HEK293 (cell line): ENCODE data around the gene HIRA.

Source experiments
- CTCF ChIP-seq: fragments of 450-650 bp; formaldehyde crosslinking; IDR thresholded peaks from 2 replicates; pipeline ENCODE4 v1.5.1; 2016; ENCODE audit warnings: missing biosample characterization, missing genetic modification characterization
- TCF7L2 ChIP-seq: IDR thresholded peaks from 2 replicates; pipeline ENCODE4 v1.6.1; 2011; ENCODE audit warnings: low read depth, mild to moderate bottlenecking, inconsistent platforms, low read length, moderate library complexity, borderline replicate concordance
- YY1 ChIP-seq: fragments of 450-650 bp; formaldehyde crosslinking; IDR thresholded peaks from 2 replicates; pipeline ENCODE4 v1.5.1; 2018; ENCODE audit warnings: missing biosample characterization, missing genetic modification characterization
- ZBTB11 ChIP-seq: fragments of 450-650 bp; formaldehyde crosslinking; conservative IDR thresholded peaks from 2 replicates; pipeline ENCODE4 v1.5.1; 2016; ENCODE audit warnings: low read depth, missing biosample characterization, missing genetic modification characterization
- ZNF155 ChIP-seq: fragments of 450-650 bp; formaldehyde crosslinking; IDR thresholded peaks from 2 replicates; pipeline ENCODE4 v1.5.1; 2016; ENCODE audit warnings: missing biosample characterization, missing genetic modification characterization
- ZNF311 ChIP-seq: fragments of 450-650 bp; formaldehyde crosslinking; IDR thresholded peaks from 2 replicates; pipeline ENCODE4 v1.5.1; 2017; ENCODE audit warnings: missing biosample characterization, missing genetic modification characterization, borderline replicate concordance
- ZNF560 ChIP-seq: fragments of 450-650 bp; formaldehyde crosslinking; IDR thresholded peaks from 2 replicates; pipeline ENCODE4 v1.5.1; 2017; ENCODE audit warnings: missing biosample characterization, missing genetic modification characterization, borderline replicate concordance
- ZNF561 ChIP-seq: fragments of 450-650 bp; IDR thresholded peaks from 2 replicates; pipeline ENCODE4 v1.5.1; 2018; ENCODE audit warnings: missing biosample characterization, missing genetic modification characterization, borderline replicate concordance
- ZNF580 ChIP-seq: fragments of 450-650 bp; formaldehyde crosslinking; IDR thresholded peaks from 2 replicates; pipeline ENCODE4 v1.5.1; 2016; ENCODE audit warnings: missing biosample characterization, missing genetic modification characterization
- TF ChIP-seq, protein P1 (sequence below): fragments of 450-650 bp; formaldehyde crosslinking; IDR thresholded peaks from 2 replicates; pipeline ENCODE4; 2016; ENCODE audit warnings: missing biosample characterization, missing genetic modification characterization

- TF ChIP-seq ZNF560: no peak
- no peak for TF ChIP-seq TCF7L2
- no peak for TF ChIP-seq YY1 (tag by site-specific recombination)
- no peak for TF ChIP-seq CTCF
- TF ChIP-seq, protein P1, sequence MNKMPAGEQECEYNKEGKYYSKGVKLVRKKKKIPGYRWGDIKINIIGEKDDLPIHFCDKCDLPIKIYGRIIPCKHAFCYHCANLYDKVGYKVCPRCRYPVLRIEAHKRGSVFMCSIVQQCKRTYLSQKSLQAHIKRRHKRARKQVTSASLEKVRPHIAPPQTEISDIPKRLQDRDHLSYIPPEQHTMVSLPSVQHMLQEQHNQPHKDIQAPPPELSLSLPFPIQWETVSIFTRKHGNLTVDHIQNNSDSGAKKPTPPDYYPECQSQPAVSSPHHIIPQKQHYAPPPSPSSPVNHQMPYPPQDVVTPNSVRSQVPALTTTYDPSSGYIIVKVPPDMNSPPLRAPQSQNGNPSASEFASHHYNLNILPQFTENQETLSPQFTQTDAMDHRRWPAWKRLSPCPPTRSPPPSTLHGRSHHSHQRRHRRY (tag by site-specific recombination): no peak
- no peak for TF ChIP-seq ZNF580 (tag by site-specific recombination)
- TF ChIP-seq ZBTB11 (tag by site-specific recombination): no peak
- no peak for TF ChIP-seq ZNF311 (tag by site-specific recombination)
- no peak for TF ChIP-seq ZNF561 (tag by site-specific recombination)
- no peak for TF ChIP-seq ZNF155 (tag by site-specific recombination)
These were observed 49.3 kb upstream of the HIRA start for GRCh38 chr22:19480789-19481188.
